ENCODE data around the gene PIGT.

PIGT gene

GRCh38 chr20:45415822-45416637 is at the start of gene PIGT:
Gene PIGT, plus strand, starts transcription at chr20:45416141. Its CDS starts 16 bp downstream, at chr20:45416157.
- no peak for FAIRE-seq

- no peak for FAIRE-seq
These were observed 49.7 kb upstream of the PIGT start for GRCh38 chr20:45366192-45366591.

GRCh38 chr20:45366631-45367030 is 49.3 kb upstream of the PIGT start:
- FAIRE-seq: no peak

- no peak for FAIRE-seq
These were observed 48.8 kb upstream of the PIGT start for GRCh38 chr20:45367126-45367525.

- FAIRE-seq: no peak
These were observed 47.5 kb upstream of the PIGT start for GRCh38 chr20:45368221-45368980.

- no peak for FAIRE-seq
These were observed 45.3 kb upstream of the PIGT start for GRCh38 chr20:45370571-45371160.

GRCh38 chr20:45372241-45372640 is 43.7 kb upstream of the PIGT start:
- no peak for FAIRE-seq

- FAIRE-seq: no peak
These were observed 43.1 kb upstream of the PIGT start for GRCh38 chr20:45372646-45373352.

- no peak for FAIRE-seq
These were observed 42.4 kb upstream of the PIGT start for GRCh38 chr20:45373353-45374100.

- no peak for FAIRE-seq
These were observed 41.9 kb upstream of the PIGT start for GRCh38 chr20:45374101-45374467.

- FAIRE-seq: no peak
These were observed 41.0 kb upstream of the PIGT start for GRCh38 chr20:45374966-45375365.

- FAIRE-seq: no peak
These were observed 38.7 kb upstream of the PIGT start for GRCh38 chr20:45377269-45377668.

- no peak for FAIRE-seq
These were observed 37.8 kb upstream of the PIGT start, which contains the start of gene TP53TG5 for GRCh38 chr20:45378191-45378590. Gene TP53TG5, minus strand, starts transcription at chr20:45378325. Its CDS starts 89 bp downstream, at chr20:45378236.

- FAIRE-seq: no peak
These were observed 28.7 kb upstream of the PIGT start for GRCh38 chr20:45387274-45387673.

- FAIRE-seq: no peak
These were observed 25.0 kb upstream of the PIGT start for GRCh38 chr20:45390931-45391330.

GRCh38 chr20:45391559-45391958 is 24.4 kb upstream of the PIGT start:
- no peak for FAIRE-seq

- no peak for FAIRE-seq
These were observed 23.2 kb upstream of the PIGT start for GRCh38 chr20:45392733-45393132.

GRCh38 chr20:45394221-45395113 is 21.5 kb upstream of the PIGT start:
- no peak for FAIRE-seq

GRCh38 chr20:45395114-45395415 is 20.9 kb upstream of the PIGT start:
- FAIRE-seq: no peak

- no peak for FAIRE-seq
These were observed 16.9 kb upstream of the PIGT start for GRCh38 chr20:45399018-45399417.

GRCh38 chr20:45400346-45401031 is 15.5 kb upstream of the PIGT start:
- no peak for FAIRE-seq

Measured in colon (tissue), 2 donors.